CD4-positive, CD25-positive, alpha-beta regulatory T cell (primary cell): ENCODE results near the gene PLCH1. TPM values are rescaled to one million over a fixed set of nuclear protein-coding genes. Genes with fewer than 3 reads are reported as not detected.

Experiments
- ATAC-seq, 2 donors: fragments of 150-1000 bp; cut with Tn5 transposase; one replicate each; pipeline ENCODE4 v1.10.0; 2021; ENCODE audit warnings: low read depth in 2 of 2, moderate number of reproducible peaks in 2 of 2, moderate library complexity in 1 of 2
- DNase-seq, 3 donors: peaks; one replicate each; pipeline versions ENCODE4 v3.0.0 to v3.0.0-alpha.2; 2012 to 2022; ENCODE audit warnings: mixed read lengths in 1 of 3
- H3K27ac ChIP-seq: one replicate; pipeline ENCODE4 v1.7.0; 2013; ENCODE audit warnings: mild to moderate bottlenecking, low read length; ENCODE audit not compliant: insufficient read depth, poor library complexity, severe bottlenecking
- H3K27me3 ChIP-seq: one replicate; pipeline ENCODE4 v1.7.0; 2013; ENCODE audit warnings: low read length; ENCODE audit not compliant: control insufficient read depth, insufficient read depth
- H3K36me3 ChIP-seq: one replicate; pipeline ENCODE4 v1.7.0; 2013; ENCODE audit warnings: mild to moderate bottlenecking, low read length, moderate library complexity; ENCODE audit not compliant: control insufficient read depth, insufficient read depth
- H3K4me1 ChIP-seq: 2 replicates; pipeline ENCODE4 v1.7.0; 2013; ENCODE audit warnings: mild to moderate bottlenecking, low read length; ENCODE audit not compliant: insufficient read depth, control insufficient read depth, poor library complexity, severe bottlenecking
- H3K4me3 ChIP-seq: one replicate; pipeline ENCODE4 v1.7.0; 2013; ENCODE audit warnings: low read depth, mild to moderate bottlenecking, low read length, moderate library complexity
- H3K9me3 ChIP-seq, 2 experiments: 1 replicate in 1 of 2; 2 replicates in 1 of 2; pipeline ENCODE4 v1.7.0; 2013; ENCODE audit warnings: low read length in 2 of 2, mild to moderate bottlenecking in 1 of 2, moderate library complexity in 1 of 2; ENCODE audit not compliant: control insufficient read depth in 2 of 2
- H3K27ac Mint-ChIP-seq, 3 donors: one replicate each; pipeline ENCODE4 v1.8.0; 2020 to 2022; ENCODE audit warnings: mild to moderate bottlenecking in 3 of 3, mixed read lengths in 3 of 3, moderate library complexity in 2 of 3
- H3K27me3 Mint-ChIP-seq: one replicate; pipeline ENCODE4 v1.8.0; 2022; ENCODE audit warnings: mild to moderate bottlenecking, mixed read lengths
- H3K36me3 Mint-ChIP-seq: one replicate; pipeline ENCODE4 v1.8.0; 2020; ENCODE audit warnings: mixed read lengths
- H3K4me1 Mint-ChIP-seq, 4 donors: one replicate each; pipeline ENCODE4 v1.8.0; 2020 to 2022; ENCODE audit warnings: mixed read lengths in 4 of 4, mild to moderate bottlenecking in 1 of 4
- H3K4me3 Mint-ChIP-seq, 4 donors: one replicate each; pipeline ENCODE4 v1.8.0; 2020 to 2022; ENCODE audit warnings: mild to moderate bottlenecking in 4 of 4, mixed read lengths in 4 of 4, moderate library complexity in 3 of 4
- H3K9me3 Mint-ChIP-seq, 7 donors: one replicate each; pipeline ENCODE4 v1.8.0; 2020 to 2022; ENCODE audit warnings: mixed read lengths in 7 of 7, mild to moderate bottlenecking in 3 of 7, moderate library complexity in 2 of 7
- polyA plus RNA-seq, 4 donors: library from polyadenylated mRNA; unstranded; fragments of 300-500 nt; fragmentation: Illumina TruSeq; gene quantifications; one replicate each; pipeline ENCODE4 v1.2.3, GENCODE V29; 2021
- total RNA-seq: library from RNA; stranded (reverse); gene quantifications from one replicate; pipeline ENCODE4 v1.2.3, GENCODE V29; 2022

PLCH1 gene
- total and polyA plus RNA-seq, 5 donors from 2014 or later = 0.05 to 0.12 TPM; not detected in 3

DNA sequence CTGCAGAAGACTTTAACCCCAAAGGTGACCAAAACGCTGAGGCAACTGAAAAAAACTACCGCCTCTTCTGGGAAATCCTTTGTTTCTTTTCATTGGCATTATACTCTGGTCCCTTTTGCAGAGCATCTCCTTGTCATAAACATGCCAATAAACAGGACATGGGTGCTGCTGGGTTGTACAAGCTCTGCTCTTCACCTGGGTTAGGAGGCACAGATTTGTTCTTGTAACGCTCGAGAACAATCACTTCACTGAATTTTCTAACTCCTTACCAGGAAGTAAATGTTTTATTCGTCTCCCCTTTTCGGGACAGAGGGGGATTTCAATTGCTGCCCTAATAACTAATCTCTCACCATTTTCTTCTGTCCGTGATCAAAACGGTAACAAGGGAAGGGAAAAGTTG, 1.3 kb downstream of the PLCH1 start:
- DNase-seq (peak in 2 of 3 donors; percentile 3 to 6), ATAC-seq (no peak)
- peaks cover 75% of the 10 kb centered on the region for H3K27me3 Mint-ChIP-seq
- H3K4me1 ChIP-seq = peaks cover 22% of the 10 kb centered on the region
- H3K9me3 Mint-ChIP-seq = no peaks in the 10 kb centered on the region
- H3K27ac Mint-ChIP-seq = no peak overlapping the region
- peaks cover 37% of the 10 kb centered on the region for H3K27me3 ChIP-seq
- H3K4me3 Mint-ChIP-seq = peak overlapping the region; percentile 85 to 89 (median 88)
- H3K4me3 ChIP-seq = peak overlapping the region; percentile 77
- H3K36me3 ChIP-seq = no peaks in the 10 kb centered on the region
- peaks cover 4 to 22% (median 10%) of the 10 kb centered on the region in 4 donors for H3K4me1 Mint-ChIP-seq
- no peaks in the 10 kb centered on the region for H3K9me3 ChIP-seq
- no peaks in the 10 kb centered on the region for H3K36me3 Mint-ChIP-seq
- H3K27ac ChIP-seq = no peak overlapping the region

DNA sequence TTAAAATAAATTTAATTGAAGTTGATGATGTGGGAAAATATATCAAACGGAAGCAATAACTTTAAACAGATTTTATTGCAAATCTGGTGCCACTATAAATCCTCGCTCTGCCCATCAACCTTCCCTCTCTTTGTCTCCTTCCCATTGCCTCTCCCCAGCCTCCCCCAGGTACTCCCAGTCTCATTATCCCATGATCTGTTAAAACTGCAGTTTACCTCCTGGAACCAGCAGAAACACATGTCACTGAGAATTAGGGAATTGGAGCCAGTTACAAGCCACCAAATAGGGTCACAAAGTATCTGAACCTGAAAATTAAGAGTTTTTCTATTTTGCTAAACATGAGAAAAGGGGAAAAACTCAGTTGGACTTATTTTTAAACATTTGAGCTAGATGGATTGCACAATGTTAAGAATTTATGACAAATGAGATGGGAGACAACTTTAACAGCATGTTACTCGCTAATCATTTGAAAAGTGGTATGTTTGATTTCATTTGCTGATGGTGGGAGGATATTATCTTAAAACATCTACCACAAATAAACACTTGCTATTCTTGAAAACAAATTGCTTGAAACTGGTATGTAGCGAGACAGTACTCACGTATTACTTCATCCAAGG, 2.4 kb downstream of the PLCH1 start:
- Histone ChIP-seq H3K4me1 (peaks cover 22% of the 10 kb centered on the region), H3K27me3 (peaks cover 37% of the 10 kb centered on the region), H3K9me3 (no peaks in the 10 kb centered on the region), H3K36me3 (no peaks in the 10 kb centered on the region), H3K4me3 (no peak overlapping the region), H3K27ac (no peak overlapping the region)
- ATAC-seq (no peak), DNase-seq (no peak)
- H3K27ac Mint-ChIP-seq = no peak overlapping the region
- peaks cover 71% of the 10 kb centered on the region for H3K27me3 Mint-ChIP-seq
- H3K9me3 Mint-ChIP-seq = no peaks in the 10 kb centered on the region
- peaks cover 4 to 22% (median 10%) of the 10 kb centered on the region in 4 donors for H3K4me1 Mint-ChIP-seq
- H3K36me3 Mint-ChIP-seq = no peaks in the 10 kb centered on the region
- H3K4me3 Mint-ChIP-seq = peak overlapping the region in 2 of 4 donors; percentile 29 to 60

DNA sequence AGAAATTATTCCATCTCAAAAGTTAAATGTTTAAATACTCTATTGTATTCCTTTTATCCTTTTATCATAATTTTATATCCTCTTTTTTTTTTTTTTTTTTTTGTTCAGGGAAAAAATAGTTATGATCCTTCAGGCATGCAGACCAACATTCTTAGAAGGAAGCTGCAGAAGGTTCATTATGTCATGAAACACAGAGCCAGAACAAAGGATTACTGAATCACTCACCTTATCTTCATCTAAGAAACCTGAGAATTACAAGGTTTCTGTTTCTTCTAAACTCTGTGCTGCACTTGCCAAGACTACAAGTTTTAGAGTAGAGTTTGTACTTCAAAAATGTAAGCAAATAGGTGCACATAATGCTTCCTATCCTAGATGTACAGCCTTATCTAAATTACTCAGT, 3.3 kb downstream of the PLCH1 start:
- Mint-ChIP-seq H3K27ac (no peak overlapping the region), H3K9me3 (no peaks in the 10 kb centered on the region), H3K4me1 (peaks cover 4 to 22% (median 10%) of the 10 kb centered on the region in 4 donors), H3K36me3 (no peaks in the 10 kb centered on the region), H3K27me3 (peaks cover 73% of the 10 kb centered on the region), H3K4me3 (no peak overlapping the region)
- ATAC-seq (no peak), DNase-seq (no peak)
- peaks cover 22% of the 10 kb centered on the region for H3K4me1 ChIP-seq
- no peaks in the 10 kb centered on the region for H3K36me3 ChIP-seq
- H3K27ac ChIP-seq = no peak overlapping the region
- H3K9me3 ChIP-seq = no peaks in the 10 kb centered on the region
- H3K4me3 ChIP-seq = no peak overlapping the region
- H3K27me3 ChIP-seq = peaks cover 29% of the 10 kb centered on the region

DNA sequence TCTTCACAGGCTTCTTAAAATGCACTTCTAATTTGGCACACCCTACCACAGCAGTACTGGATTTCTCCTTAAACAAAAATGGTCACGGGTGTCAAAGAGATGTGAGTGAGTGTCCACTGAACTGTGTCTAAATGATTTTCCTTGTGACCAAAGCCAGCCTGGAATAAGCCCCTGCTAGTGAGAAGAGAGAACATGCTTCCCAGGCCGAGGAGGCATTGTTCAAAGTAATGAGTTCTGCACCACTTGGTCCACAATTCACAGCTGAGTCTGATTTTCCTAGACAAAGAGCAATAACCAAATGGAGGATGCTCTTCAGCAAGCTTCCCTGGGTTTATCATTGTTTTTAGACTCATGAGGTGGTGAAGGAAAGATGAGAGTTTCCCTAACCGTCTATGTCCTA, 3.8 kb downstream of the PLCH1 start:
- H3K36me3 Mint-ChIP-seq = no peaks in the 10 kb centered on the region
- no peak overlapping the region for H3K4me3 Mint-ChIP-seq
- no peak overlapping the region for H3K27ac Mint-ChIP-seq
- ATAC-seq (no peak), DNase-seq (no peak)
- Histone ChIP-seq H3K27ac (no peak overlapping the region), H3K36me3 (no peaks in the 10 kb centered on the region), H3K27me3 (peaks cover 26% of the 10 kb centered on the region), H3K4me3 (no peak overlapping the region), H3K9me3 (no peaks in the 10 kb centered on the region), H3K4me1 (peaks cover 22% of the 10 kb centered on the region)
- H3K27me3 Mint-ChIP-seq = peaks cover 69% of the 10 kb centered on the region
- peaks cover 4 to 22% (median 10%) of the 10 kb centered on the region in 4 donors for H3K4me1 Mint-ChIP-seq
- H3K9me3 Mint-ChIP-seq = no peaks in the 10 kb centered on the region

DNA sequence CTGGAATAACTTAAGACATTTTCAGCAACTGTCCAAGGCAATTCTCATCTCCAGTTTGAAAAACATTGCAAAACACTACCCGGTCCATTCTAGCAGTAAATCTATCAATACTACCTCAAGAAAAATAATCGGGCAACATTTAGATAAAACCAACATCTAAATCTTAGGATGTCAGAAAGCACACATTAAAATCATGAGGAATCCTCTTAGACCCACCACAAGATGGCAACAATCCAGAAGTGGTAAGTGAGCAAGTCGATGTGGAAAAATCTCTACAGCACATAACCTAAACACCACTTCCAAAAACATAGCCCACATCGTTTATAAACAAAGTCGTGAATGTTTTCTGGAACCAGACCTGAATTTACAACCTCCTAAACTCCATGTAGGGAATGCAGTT, 5.7 kb downstream of the PLCH1 start:
- peaks cover 11% of the 10 kb centered on the region for H3K4me1 ChIP-seq
- ATAC-seq = no peak
- peaks cover 4 to 9% (median 6%) of the 10 kb centered on the region in 4 donors for H3K4me1 Mint-ChIP-seq
- H3K27ac Mint-ChIP-seq = no peak overlapping the region
- no peak overlapping the region for H3K4me3 ChIP-seq
- H3K9me3 ChIP-seq = no peaks in the 10 kb centered on the region
- H3K9me3 Mint-ChIP-seq = peaks cover 0 to 2% (median 0%) of the 10 kb centered on the region in 7 donors
- no peak for DNase-seq
- H3K27ac ChIP-seq = no peak overlapping the region
- H3K36me3 ChIP-seq = no peaks in the 10 kb centered on the region
- no peaks in the 10 kb centered on the region for H3K36me3 Mint-ChIP-seq
- H3K27me3 ChIP-seq = peaks cover 22% of the 10 kb centered on the region
- no peak overlapping the region for H3K4me3 Mint-ChIP-seq
- peaks cover 58% of the 10 kb centered on the region for H3K27me3 Mint-ChIP-seq

DNA sequence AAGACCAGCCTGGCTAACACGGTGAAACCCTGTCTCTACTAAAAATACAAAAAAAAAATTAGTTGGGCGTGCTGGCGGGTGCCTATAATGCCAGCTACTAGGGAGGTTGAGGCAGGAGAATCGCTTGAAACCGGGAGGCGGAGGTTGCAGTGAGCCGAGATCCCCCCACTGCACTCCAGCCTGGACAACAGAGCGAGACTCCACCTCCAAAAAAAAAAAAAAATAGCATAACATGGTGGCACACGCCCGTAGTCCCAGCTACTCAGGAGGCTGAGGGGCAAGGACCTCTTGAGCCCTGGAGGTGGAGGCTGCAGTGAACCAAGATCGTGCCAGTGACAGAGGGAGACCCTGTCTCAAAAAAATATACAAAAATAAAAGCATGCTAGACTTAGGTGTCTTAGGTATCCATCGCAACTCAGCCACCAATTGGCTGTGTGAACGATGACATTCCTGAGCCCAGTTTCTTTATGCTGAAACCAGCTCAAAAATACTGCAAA, 6.2 kb downstream of the PLCH1 start:
- ATAC-seq = no peak
- peaks cover 19% of the 10 kb centered on the region for H3K27me3 ChIP-seq
- H3K9me3 Mint-ChIP-seq = peaks cover 0 to 2% (median 0%) of the 10 kb centered on the region in 7 donors
- H3K4me1 Mint-ChIP-seq = peaks cover under 1 to 5% (median 2%) of the 10 kb centered on the region in 4 donors
- H3K36me3 ChIP-seq = no peaks in the 10 kb centered on the region
- H3K27me3 Mint-ChIP-seq = peaks cover 52% of the 10 kb centered on the region
- no peak overlapping the region for H3K27ac ChIP-seq
- no peaks in the 10 kb centered on the region for H3K36me3 Mint-ChIP-seq
- H3K4me1 ChIP-seq = peaks cover 6% of the 10 kb centered on the region
- H3K27ac Mint-ChIP-seq = no peak overlapping the region
- H3K4me3 Mint-ChIP-seq = no peak overlapping the region
- DNase-seq = no peak
- H3K9me3 ChIP-seq = no peaks in the 10 kb centered on the region
- H3K4me3 ChIP-seq = no peak overlapping the region

DNA sequence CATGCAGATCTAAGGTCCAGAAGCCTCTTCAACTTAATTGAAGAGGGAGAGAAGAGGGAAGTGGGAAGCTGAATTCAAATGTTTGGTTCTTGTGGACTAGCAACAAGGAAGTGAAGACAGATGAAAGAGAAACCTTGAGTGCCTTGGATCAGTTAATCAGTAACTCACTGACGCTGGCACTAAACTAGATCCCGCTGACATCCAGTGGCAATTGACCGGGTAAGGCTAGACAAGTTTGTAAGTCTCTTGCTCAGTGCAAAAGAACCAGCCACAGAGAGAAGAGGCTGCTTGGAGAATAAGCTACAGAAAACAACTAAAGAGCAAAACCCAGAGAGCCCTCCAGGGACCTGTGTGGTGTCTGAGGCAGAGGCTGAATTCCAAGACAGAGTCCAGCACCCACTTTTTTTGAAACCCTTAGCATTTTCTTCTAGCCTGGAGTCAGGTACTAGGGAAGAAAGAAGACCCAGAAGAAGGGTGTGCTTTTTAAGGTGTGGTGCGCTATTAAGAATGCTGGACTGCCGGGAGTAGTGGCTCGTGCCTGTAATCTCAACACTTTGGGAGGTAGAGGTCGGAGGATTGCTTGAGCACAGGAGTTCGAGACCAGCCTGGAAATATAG, 6.9 kb downstream of the PLCH1 start:
- Mint-ChIP-seq H3K4me3 (no peak overlapping the region), H3K4me1 (peaks cover 0 to 2% (median under 1%) of the 10 kb centered on the region in 4 donors), H3K27me3 (peaks cover 50% of the 10 kb centered on the region), H3K9me3 (peaks cover 0 to 2% (median 0%) of the 10 kb centered on the region in 7 donors), H3K36me3 (no peaks in the 10 kb centered on the region), H3K27ac (no peak overlapping the region)
- no peak overlapping the region for H3K27ac ChIP-seq
- no peaks in the 10 kb centered on the region for H3K36me3 ChIP-seq
- H3K4me1 ChIP-seq = no peaks in the 10 kb centered on the region
- no peak for DNase-seq
- H3K27me3 ChIP-seq = peaks cover 14% of the 10 kb centered on the region
- H3K9me3 ChIP-seq = no peaks in the 10 kb centered on the region
- no peak overlapping the region for H3K4me3 ChIP-seq
- ATAC-seq = no peak
